GM18519 (cell line): ENCODE data around the gene CTSL.
A peak's percentile ranks its signal among the peaks of the same experiment; 100 is the strongest.

Experiments used
- ATAC-seq: cut with Tn5 transposase; IDR thresholded peaks from one replicate; pipeline ENCODE4 v1.9.1; 2021; ENCODE audit warnings: mild to moderate bottlenecking, moderate library complexity; ENCODE audit not compliant: unreplicated experiment, low FRiP score

The CTSL gene

DNA sequence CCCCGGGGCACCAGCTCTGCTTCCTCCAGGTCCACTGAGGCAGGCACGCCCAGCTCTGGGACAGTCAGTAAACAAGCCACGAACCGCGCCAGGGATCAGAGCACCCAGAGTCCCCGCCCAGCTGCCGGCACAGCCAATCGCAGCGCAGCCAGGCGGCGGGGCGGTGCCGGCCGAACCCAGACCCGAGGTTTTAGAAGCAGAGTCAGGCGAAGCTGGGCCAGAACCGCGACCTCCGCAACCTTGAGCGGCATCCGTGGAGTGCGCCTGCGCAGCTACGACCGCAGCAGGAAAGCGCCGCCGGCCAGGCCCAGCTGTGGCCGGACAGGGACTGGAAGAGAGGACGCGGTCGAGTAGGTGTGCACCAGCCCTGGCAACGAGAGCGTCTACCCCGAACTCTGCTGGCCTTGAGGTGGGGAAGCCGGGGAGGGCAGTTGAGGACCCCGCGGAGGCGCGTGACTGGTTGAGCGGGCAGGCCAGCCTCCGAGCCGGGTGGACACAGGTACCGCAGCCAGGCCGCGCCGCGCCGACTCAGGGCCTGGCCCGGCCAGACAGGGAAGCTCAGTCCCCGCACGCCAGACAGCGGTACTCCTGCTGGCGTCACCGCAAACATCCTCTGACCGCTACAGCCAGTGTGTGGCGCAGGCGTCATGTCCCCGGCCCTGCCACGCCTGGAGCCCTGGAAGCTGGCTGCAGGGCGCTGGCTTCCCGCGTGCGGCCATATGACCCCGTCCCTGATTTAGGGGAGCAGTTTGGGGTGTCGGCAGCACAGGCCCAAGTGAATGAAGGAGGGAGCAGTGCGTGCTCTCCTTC is at the start of gene CTSL:
Gene CTSL (plus strand): TSS at position 220 of the 810 bp plus-strand sequence. CDS start 1,485 bp downstream, outside the sequence.
- ATAC-seq, result peak; percentile 51

GRCh38 chr9:87676976-87677775 is 48.7 kb upstream of the CTSL start:
- no peak for ATAC-seq

- ATAC-seq, result no peak
Measured at GRCh38 chr9:87677776-87678587, 47.9 kb upstream of the CTSL start.

DNA sequence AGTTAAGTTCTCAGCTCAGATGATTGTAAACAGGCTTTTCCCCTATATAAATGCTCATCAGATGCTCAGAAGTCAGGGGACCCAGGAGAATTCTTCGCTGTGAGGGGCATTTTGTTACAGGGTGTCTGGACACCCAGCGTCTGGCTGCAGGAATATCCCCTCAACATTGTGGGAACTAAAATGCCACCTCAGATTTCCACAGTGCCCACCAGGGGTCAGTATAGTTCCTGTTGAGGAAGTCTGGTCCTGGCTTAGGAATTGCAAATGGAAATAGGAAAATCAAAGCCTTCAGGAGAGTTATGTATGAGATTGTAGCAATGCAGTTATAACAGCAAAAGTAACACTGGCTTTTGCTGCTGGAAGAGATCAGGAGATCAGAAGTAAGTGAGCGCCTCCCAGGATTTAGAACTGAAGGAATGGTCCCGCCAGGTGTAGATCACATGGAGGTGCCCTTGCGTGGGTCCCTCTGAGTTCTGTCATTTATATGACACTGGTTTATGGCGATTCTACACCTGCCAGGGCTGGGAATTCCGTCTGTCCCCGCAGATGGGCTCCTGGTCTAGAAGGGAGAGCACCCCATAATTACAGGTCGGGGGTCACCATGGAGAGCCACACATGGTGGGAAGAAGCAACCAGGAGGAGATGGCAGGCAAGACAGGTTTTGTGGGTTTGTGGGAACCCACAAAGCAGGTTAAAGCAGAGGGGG is 47.1 kb upstream of the CTSL start:
- no peak for ATAC-seq

DNA sequence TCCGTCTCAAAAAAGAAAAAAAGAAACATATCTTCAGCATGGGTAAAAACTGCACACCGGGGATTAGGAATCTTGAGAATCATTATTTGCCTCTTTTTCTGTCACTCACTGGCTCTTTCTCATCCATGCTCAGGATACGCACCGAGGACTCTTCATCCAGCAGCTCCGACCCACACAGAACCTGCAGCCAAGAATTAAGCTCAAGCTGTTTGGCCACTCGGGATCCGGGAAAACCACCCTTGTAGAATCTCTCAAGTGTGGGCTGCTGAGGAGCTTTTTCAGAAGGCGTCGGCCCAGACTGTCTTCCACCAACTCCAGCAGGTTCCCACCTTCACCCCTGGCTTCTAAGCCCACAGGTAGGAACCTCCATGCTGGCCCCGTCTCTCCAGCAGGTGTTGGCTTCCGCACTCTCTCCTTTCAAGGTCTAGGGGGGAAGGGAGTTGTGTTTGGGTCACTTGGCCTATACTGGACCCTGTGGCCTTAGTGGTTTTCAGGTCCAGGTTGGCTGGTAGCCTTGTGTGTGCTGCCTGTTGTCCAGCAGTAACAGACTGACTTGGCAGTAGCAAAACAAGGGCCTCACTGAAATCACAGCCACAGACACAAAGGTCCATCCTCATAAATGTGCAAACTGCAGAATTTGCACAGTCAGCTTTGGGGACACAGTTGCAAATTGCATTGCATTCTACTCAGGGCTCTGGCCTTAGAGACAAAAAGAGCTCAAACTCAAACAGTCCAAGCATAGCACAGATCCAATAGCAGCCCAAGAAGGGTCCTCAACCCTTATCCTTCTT is 44.5 kb upstream of the CTSL start:
- ATAC-seq, result no peak

GRCh38 chr9:87682085-87682484 is 43.8 kb upstream of the CTSL start:
- no peak for ATAC-seq

DNA sequence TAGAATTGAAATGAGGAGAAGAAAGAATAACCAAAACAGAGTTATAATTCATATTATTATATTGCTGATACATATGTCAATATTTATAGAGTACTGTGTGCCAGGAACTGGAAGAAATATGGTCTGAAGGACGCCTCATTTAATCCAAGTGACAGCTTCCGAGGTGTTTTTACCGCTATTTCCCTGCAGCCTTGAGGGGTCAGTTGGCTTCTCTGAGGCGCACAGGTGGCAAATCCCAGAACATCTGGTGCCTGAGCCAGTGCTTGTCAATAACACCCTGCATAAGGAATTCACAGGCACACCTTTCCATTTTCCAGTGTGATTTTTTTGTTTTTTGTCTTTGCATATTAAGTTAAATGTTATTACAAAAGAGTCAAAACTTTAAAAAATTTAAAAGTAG is 43.3 kb upstream of the CTSL start:
- no peak for ATAC-seq

- ATAC-seq, result no peak
Measured at GRCh38 chr9:87683751-87684626, 41.9 kb upstream of the CTSL start.

- no peak for ATAC-seq
Measured at GRCh38 chr9:87684627-87685219, 41.2 kb upstream of the CTSL start.

- ATAC-seq, result no peak
Measured at GRCh38 chr9:87685441-87685840, 40.5 kb upstream of the CTSL start.

DNA sequence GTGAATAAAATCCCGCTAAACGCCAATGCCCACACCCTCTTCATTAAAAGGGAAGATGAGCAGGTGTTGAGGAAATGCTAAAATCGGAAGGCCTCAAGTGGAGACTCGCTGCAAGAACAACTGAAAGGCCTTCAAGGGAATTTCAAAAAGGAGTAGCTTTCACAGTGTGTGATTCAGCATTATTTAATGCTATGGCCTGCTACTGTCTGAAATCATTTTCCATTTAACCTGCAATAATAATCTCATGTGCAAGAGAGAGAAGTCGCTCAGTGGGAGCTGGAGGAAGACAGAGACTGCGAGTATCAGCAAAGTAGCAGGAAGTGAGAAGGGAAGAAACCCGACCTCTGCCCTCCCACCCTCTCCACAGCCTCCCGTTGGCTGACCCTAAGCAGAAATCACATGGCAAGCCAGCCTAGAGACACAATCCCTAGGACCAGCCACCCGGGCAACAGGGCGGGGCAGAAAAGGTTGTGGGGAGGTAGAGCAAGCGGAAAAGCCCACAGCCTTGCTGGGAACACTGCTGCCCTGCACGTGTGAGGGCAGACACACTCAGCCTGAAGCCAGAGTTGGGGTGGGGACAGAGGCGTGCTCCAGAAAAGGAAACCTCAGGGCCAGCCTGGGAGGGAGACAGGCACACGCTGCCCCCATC is 39.9 kb upstream of the CTSL start:
- no peak for ATAC-seq

GRCh38 chr9:87686520-87687090 is 39.3 kb upstream of the CTSL start:
- no peak for ATAC-seq

DNA sequence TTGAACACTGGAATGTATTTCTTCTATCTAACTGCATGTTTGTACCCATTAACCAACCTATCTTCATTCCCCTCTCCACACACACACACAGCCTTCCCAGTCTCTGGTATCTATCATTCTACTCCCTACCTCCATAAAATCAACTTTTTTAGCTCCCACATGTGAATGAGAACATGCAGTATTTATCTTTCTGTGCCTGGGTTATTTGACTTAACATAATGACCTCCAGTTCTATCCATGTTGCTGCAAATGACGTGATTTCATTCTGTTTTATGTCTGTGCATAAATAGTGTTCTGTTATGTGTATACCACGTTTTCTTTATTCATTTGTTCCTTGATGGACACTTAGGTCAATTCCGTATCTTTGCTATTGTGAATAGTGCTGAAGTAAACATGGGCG is 38.7 kb upstream of the CTSL start:
- no peak for ATAC-seq

DNA sequence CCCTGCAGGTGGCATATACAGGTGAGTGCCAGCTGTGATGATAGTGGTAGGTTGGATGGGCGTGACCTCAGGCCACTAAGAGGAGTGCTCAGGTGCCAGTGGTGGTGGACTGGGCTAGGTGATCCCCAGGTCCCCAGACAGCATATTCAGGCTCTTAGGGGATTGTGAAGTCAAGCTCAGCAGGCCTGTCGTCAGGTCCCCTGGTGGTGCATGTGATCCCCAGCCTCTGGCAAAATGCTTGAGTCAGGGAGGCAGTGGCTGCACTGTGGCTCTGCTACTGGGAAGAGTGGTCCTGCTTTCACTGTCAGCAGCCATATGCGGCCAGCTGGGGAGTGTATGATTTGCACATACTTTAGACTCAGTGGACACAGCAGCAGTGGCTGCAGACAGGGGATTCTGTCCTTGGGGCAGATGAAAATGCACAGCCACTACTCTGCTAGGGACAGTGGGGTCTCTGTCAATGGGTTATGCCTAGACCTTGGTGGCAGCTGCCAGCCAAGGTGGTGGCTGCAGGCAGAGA is 31.6 kb upstream of the CTSL start:
- ATAC-seq, result no peak

DNA sequence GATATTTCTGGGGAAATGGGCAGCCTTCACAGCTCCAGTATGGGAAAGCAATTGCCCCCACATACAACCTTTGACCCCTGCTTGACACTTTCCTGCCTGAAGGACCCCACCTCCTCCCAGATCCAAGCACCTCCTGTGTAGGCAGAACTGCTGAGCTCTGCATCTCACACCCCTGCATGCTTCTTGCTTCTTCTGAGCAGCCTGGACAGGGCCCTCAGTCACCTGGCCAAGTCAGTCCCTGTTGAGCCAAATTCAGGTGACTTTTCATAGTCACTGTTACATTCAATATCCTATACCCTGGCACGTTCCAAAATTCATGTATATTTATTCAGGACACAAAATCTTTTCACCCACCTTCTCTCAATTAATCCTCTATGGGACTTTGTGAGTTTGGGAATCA is 30.4 kb upstream of the CTSL start:
- ATAC-seq, result no peak

GRCh38 chr9:87696641-87697040 is 29.3 kb upstream of the CTSL start:
- ATAC-seq, result no peak
